Fibroblast of villous mesenchyme (primary cell): ENCODE data around the gene MYH3. TPM values are rescaled to one million over a fixed set of nuclear protein-coding genes. Genes with fewer than 3 reads are reported as not detected.

Source experiments
- DNase-seq: peaks from one replicate; pipeline ENCODE4 v3.0.0-alpha.2; 2010; ENCODE audit warnings: low read depth
- H3K4me3 ChIP-seq: 2 replicates; pipeline ENCODE4 v1.5.1; 2011; ENCODE audit warnings: low read depth, mild to moderate bottlenecking, low read length
- CTCF ChIP-seq: IDR thresholded peaks from 2 replicates; pipeline ENCODE4 v1.5.1; 2012; ENCODE audit warnings: low read depth, mild to moderate bottlenecking, low read length; ENCODE audit not compliant: insufficient read depth
- total RNA-seq: library from RNA; depleted of rRNA; stranded (reverse); fragments of >200 nt; gene quantifications from 2 replicates; pipeline ENCODE4 v1.2.3, GENCODE V29; 2012

Gene MYH3
- total RNA-seq, 1 donor = 0.43 TPM

DNA sequence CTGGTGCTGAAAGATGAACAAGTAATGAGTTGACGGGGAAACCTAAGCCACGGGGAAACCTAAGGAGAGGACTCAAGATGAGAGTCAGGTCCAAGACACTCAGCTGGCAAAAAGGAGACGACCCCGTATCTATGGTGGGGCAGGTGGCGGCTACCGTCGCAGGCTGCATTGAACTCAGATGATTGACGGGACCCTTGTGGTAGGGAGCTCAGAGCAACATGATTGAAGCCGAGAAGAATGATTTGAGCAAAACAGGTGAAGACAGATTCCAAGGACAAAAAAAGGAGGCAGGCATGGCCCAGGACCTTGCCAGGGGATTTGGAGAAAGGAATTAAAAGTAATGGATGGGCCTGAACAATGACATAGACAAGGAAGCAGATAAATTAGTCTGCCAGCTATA lies 7.5 kb upstream of the MYH3 start:
- no peak overlapping the region for H3K4me3 ChIP-seq
- no peak for TF ChIP-seq CTCF
- no peak for DNase-seq

DNA sequence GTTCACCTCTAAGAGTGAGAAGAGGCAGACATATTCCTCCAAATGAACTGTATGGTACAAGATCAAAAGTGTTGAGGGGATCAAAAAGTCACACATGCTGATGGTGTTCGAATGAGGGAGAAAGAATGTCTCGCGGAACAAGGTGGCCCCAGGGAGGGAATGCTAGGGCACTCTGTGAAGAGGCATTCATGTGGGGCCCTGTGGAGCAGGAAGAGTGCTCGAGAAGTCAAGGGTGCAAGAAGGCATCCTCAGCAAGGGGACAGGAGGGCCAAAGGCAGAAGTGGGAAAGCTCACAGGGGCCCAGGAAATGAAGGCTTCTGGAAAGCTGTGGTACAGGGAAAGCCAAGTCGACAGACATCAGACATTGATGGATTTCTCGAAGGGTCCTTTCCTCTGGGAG lies 6.1 kb upstream of the MYH3 start:
- DNase-seq = no peak
- H3K4me3 ChIP-seq = no peak overlapping the region
- no peak for TF ChIP-seq CTCF

GRCh38 chr17:10661437-10661836 lies 4.3 kb upstream of the MYH3 start:
- no peak overlapping the region for H3K4me3 ChIP-seq
- TF ChIP-seq CTCF = no peak
- no peak for DNase-seq

DNA sequence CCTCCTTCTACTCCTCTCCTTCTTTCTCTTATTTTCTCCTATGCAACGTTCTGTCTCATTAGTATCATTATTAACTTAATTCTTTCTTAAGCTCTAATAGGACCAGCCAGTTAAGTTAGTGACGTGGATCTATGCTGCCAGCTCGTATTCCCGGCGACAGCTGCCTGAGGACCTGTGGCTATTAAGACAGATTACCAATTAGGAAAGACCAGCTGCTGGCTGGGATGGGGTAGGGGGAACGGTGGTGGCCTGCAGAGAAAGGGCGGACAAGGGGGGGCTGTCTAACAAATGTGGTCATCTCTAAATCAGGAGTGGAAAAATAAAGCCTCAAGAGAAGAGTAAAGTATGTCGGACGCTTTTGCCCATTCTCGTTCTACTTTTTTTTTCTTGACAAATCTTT lies 770 bp upstream of the MYH3 start:
- no peak for DNase-seq
- H3K4me3 ChIP-seq = no peak overlapping the region
- no peak for TF ChIP-seq CTCF

GRCh38 chr17:10653987-10654386 lies 3.1 kb downstream of the MYH3 start:
- H3K4me3 ChIP-seq = no peak overlapping the region
- DNase-seq = no peak
- no peak for TF ChIP-seq CTCF

- H3K4me3 ChIP-seq = no peak overlapping the region
- no peak for TF ChIP-seq CTCF
- DNase-seq = no peak
Measured at GRCh38 chr17:10652984-10653659, 4.0 kb downstream of the MYH3 start.

DNA sequence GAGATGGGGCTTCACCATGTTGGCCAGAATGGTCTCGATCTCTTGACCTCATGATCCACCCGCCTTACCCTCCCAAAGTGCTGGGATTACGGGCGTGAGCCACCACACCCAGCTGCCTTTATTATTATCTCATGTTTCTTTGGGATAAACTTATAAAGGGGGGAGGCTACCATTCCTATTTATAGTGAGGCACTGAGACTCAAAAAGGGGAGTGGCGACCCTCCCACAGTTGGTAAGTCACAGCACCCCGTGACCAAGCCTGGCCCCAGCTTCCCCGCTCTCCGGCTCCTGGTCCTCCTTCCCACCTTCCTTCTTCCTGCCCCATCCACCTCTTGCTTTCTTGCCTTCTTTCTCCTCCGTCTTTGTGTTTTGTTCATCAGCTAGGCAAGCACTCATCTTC lies 5.2 kb downstream of the MYH3 start:
- TF ChIP-seq CTCF = no peak
- H3K4me3 ChIP-seq = no peak overlapping the region
- no peak for DNase-seq
